BE2C (cell line): ENCODE results near the gene C2CD4D. TPM values are rescaled to one million over a fixed set of nuclear protein-coding genes. Genes with fewer than 3 reads are reported as not detected.
"Not testable (repeated sequence)": the region's sequence is repeated elsewhere in the genome, so short reads cannot be mapped to it uniquely, and the experiment has no call there.

ENCODE experiments used
- DNase-seq: peaks from one replicate; pipeline ENCODE4 v3.0.0-alpha.2; 2020
- H3K27me3 ChIP-seq: fragments of 250-450 bp; sonication (Bioruptor Pico); 2 replicates; pipeline ENCODE4 v1.5.1; 2020; ENCODE audit warnings: mild to moderate bottlenecking
- H3K36me3 ChIP-seq: fragments of 250-450 bp; sonication (Bioruptor Pico); 2 replicates; pipeline ENCODE4 v1.5.1; 2020; ENCODE audit warnings: mild to moderate bottlenecking
- H3K4me1 ChIP-seq: fragments of 250-450 bp; sonication (Bioruptor Pico); 2 replicates; pipeline ENCODE4 v1.5.1; 2020
- H3K4me3 ChIP-seq: 2 replicates; pipeline ENCODE4 v1.5.1; 2011; ENCODE audit warnings: low read depth, low read length
- H3K9me3 ChIP-seq: fragments of 250-450 bp; sonication (Bioruptor Pico); 2 replicates; pipeline ENCODE4 v1.5.1; 2020
- polyA plus RNA-seq: library from polyadenylated mRNA; unstranded; fragments of >200 nt; gene quantifications from one replicate; pipeline ENCODE4 v1.2.1, GENCODE V29; 2012; ENCODE audit warnings: low read depth, missing spikeins; ENCODE audit not compliant: insufficient read length, insufficient read depth
- TF ChIP-seq, protein P1 (sequence below): IDR thresholded peaks from 2 replicates; pipeline ENCODE4 v1.5.1; 2012; ENCODE audit warnings: mild to moderate bottlenecking, low read depth, low read length

Gene C2CD4D
- polyA plus RNA-seq, result not detected

DNA sequence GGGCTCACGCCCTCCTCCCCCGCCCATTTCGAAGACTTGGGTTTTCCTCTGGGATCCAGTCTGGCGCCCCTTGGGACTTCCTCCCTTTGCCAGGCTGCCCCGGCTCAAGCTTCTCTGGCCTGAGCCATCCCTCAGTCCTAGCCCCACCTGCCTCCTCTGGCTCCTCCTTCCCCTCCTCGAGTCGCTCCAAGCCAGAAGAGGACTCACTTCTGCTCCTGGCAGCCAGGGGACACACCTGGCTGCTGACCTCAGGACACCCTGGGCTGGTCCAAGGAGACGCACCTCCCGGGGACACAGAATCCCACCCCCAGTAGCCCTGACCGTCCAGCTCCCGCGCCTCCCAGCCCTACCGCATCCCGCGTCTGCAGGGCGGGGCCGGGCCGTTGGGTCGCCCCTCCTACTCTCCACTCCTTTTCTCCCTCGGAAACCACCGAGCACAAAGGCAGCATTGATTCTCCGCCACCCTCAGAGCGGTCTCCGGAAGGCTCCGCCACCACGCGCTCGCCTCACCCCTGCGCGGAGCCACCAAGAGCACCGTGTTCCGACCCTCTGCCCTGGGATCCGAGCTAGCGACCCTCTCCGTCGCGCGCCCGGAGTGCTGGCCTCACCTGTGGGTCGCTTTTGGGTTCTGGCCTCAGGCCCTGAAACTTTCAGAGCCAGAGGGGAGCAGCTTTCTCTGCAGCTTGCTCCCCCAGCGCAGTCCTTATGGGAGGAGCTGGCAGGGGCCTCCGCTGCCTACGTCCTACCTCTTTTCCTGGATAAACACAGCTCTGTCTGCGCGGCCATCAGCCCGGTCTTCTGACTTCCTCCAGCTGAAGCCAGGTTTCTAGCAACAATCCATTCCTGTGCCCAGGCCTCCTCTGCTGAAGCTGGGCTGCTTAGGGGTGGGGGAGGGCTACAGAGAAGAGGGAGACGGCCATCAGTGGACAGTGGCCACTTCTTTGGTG, at the start of gene C2CD4D:
C2CD4D (minus strand) TSS at position 364 of the 947 bp plus-strand sequence. CDS start 831 bp downstream, outside the sequence.
- Histone ChIP-seq H3K9me3 (no peaks in the 10 kb centered on the region), H3K4me3 (no peak within 1 kb of the TSS), H3K4me1 (peaks cover 6% of the 10 kb centered on the region; the same call in 1 of the 2 replicates), H3K36me3 (no peaks in the 10 kb centered on the region), H3K27me3 (no peaks in the 10 kb centered on the region)
- TF ChIP-seq, protein P1, sequence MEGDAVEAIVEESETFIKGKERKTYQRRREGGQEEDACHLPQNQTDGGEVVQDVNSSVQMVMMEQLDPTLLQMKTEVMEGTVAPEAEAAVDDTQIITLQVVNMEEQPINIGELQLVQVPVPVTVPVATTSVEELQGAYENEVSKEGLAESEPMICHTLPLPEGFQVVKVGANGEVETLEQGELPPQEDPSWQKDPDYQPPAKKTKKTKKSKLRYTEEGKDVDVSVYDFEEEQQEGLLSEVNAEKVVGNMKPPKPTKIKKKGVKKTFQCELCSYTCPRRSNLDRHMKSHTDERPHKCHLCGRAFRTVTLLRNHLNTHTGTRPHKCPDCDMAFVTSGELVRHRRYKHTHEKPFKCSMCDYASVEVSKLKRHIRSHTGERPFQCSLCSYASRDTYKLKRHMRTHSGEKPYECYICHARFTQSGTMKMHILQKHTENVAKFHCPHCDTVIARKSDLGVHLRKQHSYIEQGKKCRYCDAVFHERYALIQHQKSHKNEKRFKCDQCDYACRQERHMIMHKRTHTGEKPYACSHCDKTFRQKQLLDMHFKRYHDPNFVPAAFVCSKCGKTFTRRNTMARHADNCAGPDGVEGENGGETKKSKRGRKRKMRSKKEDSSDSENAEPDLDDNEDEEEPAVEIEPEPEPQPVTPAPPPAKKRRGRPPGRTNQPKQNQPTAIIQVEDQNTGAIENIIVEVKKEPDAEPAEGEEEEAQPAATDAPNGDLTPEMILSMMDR, result no peak
- no peak for DNase-seq

- Histone ChIP-seq H3K27me3 (no peaks in the 10 kb centered on the region), H3K4me3 (no peak overlapping the region), H3K4me1 (no peaks in the 10 kb centered on the region), H3K36me3 (peaks cover 21% of the 10 kb centered on the region), H3K9me3 (no peaks in the 10 kb centered on the region; the same call in 1 of the 2 replicates)
- no peak for DNase-seq
- TF ChIP-seq, protein P1, result peak; percentile 38
Measured at GRCh38 chr1:151888972-151889570, 49.5 kb upstream of the C2CD4D start.

- TF ChIP-seq, protein P1, result no peak
- Histone ChIP-seq H3K4me1 (no peaks in the 10 kb centered on the region), H3K4me3 (no peak overlapping the region), H3K9me3 (no peaks in the 10 kb centered on the region; the same call in 1 of the 2 replicates), H3K27me3 (no peaks in the 10 kb centered on the region), H3K36me3 (peaks cover 11% of the 10 kb centered on the region; the same call in 1 of the 2 replicates)
- DNase-seq, result no peak
Measured at GRCh38 chr1:151887028-151887427, 47.4 kb upstream of the C2CD4D start.

DNA sequence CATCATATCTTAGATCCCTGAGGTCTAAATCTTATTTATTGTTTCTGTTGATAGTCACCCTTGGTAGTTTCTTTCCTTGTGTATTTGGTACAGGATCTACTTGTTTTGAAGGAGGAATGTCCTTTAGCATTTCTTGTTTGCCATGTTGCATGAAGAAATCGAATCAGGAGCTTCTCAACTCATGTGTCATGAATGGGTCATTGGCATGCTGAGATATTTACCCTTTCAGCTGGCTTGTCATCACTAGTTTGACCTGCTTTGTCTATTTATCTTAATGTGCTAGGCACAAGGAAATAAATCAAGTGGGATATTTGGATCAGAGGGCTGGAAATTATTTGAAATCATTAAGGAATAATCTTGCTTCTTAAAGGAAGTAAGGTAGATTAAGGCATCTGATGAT, 45.9 kb upstream of the C2CD4D start:
- DNase-seq, result no peak
- H3K9me3 ChIP-seq, result no peaks in the 10 kb centered on the region; the same call in 1 of the 2 replicates
- peaks cover 11% of the 10 kb centered on the region; the same call in 1 of the 2 replicates for H3K36me3 ChIP-seq
- TF ChIP-seq, protein P1, result no peak
- no peaks in the 10 kb centered on the region for H3K27me3 ChIP-seq
- no peak overlapping the region for H3K4me3 ChIP-seq
- H3K4me1 ChIP-seq, result no peaks in the 10 kb centered on the region

GRCh38 chr1:151884879-151885278, 45.3 kb upstream of the C2CD4D start:
- H3K36me3 ChIP-seq, result peaks cover 11% of the 10 kb centered on the region; the same call in 1 of the 2 replicates
- not testable (repeated sequence) for DNase-seq, H3K4me1 ChIP-seq, H3K9me3 ChIP-seq, H3K4me3 ChIP-seq, H3K27me3 ChIP-seq

DNA sequence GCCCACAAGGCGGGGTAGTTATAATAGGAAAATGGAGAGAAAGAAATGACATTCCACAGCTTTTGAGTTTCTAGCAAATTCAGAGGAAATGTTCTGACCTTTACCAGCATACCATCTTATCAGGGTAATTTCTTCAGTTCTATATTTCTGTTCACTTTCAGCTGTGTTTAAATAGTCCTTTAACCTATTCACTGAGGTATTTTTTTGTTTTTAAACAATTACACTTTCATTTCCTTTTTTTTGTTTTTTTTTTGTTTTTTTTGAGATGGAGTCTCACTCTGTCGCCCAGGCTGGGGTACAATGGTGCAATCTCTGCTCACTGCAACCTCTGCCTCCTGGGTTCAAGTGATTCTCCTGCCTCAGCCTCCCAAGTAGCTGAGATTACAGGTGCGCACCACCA, 44.8 kb upstream of the C2CD4D start:
- DNase-seq, H3K4me1 ChIP-seq, H3K4me3 ChIP-seq, H3K9me3 ChIP-seq, H3K27me3 ChIP-seq: not testable (repeated sequence)
- peaks cover 11% of the 10 kb centered on the region; the same call in 1 of the 2 replicates for H3K36me3 ChIP-seq

DNA sequence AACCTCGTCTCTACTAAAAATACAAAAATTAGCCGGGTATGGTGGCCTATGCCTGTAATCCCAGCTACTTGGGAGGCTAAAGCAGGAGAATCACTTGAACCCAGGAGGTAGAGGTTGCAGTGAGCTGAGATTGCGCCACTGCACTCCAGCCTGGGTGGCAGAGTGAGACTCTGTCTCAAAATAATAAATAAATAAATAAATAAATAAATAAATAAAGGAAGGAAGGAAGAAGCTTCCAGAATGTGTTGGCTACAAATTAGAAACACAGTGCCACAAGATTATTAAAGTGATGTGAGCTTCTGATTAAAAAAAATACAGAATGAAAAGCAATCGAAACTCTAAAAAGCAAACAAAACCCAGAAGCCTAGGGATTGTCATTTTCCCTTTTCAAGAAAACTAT, 44.3 kb upstream of the C2CD4D start:
- H3K4me3 ChIP-seq, H3K4me1 ChIP-seq, H3K9me3 ChIP-seq, H3K36me3 ChIP-seq, DNase-seq, H3K27me3 ChIP-seq: not testable (repeated sequence)

DNA sequence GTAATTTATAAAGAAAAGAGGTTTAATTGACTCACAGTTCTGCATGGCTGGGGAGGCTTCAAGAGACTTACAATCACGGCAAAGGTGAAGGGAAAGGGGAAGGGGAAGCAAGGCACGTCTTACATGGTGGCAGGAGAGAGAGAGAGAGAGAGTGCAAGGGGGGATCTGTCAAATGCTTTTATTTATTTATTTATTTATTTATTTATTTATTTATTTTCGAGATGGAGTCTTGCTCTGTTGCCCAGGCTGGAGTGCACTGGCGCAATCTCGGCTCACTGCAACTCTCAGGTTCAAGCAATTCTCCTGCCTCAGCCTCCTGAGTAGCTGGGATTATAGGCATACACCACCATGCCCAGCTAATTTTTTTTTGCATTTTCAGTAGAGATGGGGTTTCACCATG, 43.3 kb upstream of the C2CD4D start:
- H3K9me3 ChIP-seq, H3K4me1 ChIP-seq, H3K4me3 ChIP-seq, H3K36me3 ChIP-seq, DNase-seq, H3K27me3 ChIP-seq: not testable (repeated sequence)
